HG03354 (cell line): ENCODE results near the gene GRM2.

Source experiments
- ATAC-seq: cut with Tn5 transposase; IDR thresholded peaks from one replicate; pipeline ENCODE4 v1.9.1; 2021; ENCODE audit warnings: mild to moderate bottlenecking; ENCODE audit not compliant: unreplicated experiment, poor library complexity, severe bottlenecking

The GRM2 gene

DNA sequence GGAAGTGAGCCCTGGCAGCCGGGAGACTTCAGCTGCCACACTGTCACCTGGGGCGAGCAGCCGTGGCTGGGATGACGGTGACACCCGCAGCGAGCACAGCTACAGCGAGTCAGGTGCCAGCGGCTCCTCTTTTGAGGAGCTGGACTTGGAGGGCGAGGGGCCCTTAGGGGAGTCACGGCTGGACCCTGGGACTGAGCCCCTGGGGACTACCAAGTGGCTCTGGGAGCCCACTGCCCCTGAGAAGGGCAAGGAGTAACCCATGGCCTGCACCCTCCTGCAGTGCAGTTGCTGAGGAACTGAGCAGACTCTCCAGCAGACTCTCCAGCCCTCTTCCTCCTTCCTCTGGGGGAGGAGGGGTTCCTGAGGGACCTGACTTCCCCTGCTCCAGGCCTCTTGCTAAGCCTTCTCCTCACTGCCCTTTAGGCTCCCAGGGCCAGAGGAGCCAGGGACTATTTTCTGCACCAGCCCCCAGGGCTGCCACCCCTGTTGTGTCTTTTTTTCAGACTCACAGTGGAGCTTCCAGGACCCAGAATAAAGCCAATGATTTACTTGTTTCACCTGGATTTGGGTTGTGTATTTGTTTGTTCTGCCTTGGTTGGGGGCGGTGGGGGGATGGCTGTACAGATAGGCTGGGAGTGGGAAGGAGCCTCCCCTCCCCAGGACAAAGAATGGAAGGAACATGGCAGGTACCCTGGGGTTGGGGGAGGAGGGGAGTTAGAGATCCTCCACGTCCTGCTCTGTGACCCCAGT is 2.9 kb upstream of the GRM2 start:
- ATAC-seq, result no peak

DNA sequence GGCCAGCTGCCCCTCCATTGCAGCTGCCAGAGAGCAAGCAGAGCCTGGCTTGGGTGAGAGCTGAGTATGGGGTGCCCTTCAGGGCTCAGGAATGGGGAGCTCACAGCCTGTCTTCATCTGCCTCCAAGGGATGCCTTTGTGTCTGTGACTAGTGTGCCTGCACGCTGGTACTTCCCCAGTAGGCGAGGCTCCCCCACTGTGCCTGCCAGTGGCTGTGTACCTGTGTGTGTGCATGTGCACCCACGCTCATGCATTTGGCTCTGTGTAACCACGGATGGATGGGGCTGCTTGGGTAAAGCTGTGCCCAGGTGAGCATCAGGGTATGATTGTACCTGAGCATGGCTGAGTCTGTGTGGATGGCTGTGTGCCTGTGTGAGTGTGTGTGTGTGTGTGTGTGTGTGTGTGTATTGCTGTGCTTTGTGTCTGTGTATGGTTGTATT is 2.3 kb upstream of the GRM2 start:
- ATAC-seq, result no peak

DNA sequence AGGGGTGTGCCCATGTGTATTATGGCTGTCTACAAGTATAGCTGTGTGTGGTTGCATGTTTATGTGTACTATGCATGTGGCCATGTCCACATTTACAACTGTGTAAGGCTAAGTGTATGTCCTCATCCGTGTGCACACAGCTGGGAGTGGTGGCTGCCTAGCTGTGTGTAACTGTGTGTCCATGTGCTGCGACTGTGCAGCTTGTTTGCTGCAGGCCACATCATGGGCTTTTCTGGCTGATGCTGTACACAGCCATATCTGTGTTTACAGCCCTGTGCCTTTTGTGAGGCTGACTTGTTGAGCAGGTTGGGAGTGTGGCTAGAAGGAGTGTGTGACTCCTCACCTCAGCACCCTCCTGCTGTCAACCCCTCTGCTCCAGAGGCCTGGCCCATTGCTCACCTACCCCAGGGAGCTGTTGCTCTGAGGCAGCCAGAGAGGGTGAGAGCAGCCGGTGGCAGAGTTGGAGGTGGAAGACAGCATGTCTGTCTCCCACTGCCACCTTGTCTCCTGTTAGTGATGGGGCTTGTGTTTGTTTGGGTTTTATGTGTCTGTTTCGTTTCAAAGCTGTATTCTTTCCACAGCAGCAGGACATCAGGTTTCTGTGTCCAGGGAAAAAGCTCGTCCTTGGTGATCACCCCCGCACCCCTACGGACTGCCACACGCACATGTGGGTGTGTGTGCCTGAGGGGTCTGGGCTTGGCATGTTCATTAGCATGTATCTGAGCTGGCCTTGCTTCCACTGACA is 1.4 kb upstream of the GRM2 start:
- no peak for ATAC-seq

DNA sequence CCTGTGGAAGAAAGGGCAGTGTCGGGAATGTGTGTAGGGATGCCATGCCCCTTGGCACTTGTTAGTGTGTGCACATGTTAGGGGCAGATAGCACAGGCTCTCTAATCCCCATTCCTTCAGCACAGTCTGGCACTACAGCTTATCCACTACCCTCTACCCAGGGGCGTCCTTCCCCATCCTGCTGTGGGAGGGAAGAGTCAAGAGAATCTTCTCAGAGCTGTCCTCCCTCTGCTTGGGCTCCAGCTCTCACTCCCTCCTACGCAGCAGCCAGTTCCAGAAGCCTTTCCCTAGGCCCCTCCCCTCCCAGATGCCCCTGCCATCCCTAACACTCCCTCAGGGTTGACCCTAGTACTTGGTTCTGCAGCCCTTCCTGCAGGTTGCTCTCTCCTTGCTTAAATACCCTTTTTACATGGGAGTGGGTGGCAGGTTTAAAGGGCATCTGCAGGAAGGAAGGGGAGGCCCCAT is 815 bp upstream of the GRM2 start:
- ATAC-seq, result no peak

DNA sequence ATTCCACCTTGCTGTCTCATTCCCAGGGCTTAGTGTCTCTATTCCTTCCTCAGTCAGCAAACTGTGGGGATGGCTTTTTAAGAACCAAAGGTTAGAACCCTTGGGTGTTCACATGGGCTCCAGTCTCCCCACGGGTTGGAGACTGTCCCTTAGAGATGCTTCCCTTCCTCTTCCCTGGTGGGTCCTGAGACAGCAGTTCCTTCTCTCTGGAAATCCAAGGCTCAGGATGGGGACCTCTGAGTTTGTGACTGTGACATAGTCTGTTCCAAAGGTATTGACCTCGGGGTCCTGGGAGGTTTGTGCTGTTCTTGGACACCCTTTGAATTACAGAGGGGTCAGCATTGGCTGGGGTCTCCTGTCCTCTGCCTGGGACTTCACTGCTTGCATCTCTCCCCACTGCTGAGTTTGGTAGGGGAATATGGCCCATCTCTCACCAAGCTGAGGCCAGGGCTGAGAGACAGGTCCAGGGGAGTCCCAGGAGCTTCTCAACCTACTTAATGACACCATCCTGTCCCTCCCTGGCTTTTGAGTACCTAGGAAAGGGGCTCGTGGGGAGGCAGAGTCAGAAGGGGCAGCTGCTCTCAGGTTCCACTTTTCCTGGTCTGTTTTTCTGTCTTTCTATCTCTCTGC is 1.5 kb downstream of the GRM2 start:
- ATAC-seq, result no peak

DNA sequence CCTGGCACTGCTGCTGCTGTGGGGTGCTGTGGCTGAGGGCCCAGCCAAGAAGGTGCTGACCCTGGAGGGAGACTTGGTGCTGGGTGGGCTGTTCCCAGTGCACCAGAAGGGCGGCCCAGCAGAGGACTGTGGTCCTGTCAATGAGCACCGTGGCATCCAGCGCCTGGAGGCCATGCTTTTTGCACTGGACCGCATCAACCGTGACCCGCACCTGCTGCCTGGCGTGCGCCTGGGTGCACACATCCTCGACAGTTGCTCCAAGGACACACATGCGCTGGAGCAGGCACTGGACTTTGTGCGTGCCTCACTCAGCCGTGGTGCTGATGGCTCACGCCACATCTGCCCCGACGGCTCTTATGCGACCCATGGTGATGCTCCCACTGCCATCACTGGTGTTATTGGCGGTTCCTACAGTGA is 2.1 kb downstream of the GRM2 start:
- no peak for ATAC-seq

DNA sequence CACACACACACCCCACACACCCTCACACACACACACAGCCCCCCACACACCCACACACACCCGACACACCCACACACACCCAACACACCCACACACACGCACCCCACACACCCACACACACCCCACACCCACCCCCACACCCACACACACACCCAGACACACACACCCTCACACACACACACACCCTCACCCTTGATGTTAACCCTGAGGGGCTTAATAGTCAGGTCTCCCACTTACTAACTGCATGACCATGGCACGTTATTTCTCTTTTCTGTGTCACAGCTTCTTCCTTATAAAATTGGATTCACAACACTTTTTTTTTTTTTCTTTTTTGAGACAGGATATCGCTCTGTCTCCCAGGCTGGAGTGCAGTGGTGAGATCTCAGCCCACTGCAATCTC is 2.8 kb downstream of the GRM2 start:
- ATAC-seq, result no peak

DNA sequence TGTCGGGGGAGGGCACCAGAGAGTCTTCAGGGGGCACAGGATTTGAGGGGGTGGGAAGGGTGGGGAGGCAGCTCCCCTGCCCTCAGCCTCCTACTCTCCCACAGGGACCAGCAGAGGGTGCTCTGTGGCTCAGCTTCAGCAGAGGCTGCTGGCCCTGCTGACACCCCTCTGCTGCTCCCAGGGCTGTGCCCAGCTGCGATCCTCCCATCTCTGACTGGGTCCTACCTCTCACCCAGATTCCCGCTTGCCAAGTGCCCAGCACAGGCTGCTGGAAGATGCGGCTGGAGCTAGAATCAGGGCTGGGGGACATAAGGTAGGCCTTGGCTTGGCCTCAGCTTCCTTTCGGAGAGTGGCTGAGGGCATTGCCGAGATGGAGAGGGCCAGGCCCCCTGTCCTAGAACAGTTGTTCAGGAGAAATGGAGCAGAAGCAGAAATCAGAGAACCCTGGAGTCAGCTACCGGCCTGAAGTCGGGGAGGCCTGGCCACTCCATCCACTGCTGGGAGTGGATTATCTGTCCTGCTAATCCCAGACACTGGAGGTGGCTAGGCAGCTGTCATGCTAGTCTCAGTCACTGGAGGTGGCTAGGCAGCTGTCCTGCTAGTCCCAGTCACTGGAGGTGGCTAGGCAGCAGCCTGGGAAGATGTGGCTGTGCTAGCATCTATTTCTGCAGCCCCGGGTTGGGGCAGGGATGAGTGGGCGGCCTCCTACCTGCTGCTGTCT is 3.9 kb downstream of the GRM2 start:
- ATAC-seq, result no peak

DNA sequence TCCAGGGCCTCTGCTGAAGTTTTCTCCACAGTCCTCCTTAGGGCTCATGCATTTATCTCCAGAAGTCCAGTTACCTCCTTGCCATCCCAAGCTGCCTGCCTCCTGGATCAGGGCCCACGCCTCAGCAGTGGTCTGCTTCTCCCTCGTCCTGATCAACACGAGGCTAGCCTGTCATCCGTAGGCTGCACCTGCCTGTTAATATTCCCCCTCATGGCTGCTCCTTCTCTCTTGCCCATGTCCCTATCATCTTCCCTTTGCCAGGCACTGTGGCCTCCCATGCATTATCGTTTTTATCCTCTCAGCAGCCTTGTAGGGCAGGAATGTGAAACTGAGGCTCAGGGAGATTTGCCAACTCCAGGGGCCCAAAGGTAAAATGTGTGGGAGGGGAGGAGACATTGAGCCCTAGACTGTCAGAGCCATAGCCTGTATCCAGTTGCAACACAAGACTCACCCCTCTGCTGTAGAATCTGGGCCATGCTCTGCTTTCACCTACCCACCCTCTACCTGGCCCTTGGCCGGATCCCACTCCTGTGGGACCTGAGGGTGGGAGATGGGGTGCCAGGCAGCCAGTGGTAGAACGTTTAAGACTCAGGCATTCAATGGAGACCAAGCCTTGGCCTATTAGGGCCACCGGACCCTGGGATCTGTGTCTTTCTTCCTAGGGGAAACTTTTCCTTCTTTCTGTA is 4.6 kb downstream of the GRM2 start:
- no peak for ATAC-seq

DNA sequence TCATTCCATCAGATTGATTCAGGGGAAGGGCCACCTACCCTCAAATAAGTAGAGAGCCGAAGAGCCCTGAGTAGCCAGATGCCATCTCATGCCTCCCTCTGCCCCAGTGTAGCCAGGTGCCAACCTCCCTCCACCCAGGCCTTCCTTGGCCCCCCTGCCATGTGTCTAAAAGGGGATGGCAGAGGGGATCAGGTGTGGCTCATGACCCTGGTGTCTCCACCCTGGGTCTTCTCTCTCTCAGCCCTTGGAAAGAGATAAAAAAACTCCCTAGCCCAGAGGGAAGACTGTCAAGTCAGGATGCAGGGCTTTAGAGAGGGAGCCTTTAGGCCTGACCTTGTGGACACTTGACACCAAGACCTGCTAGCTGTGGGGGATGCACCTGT is 5.2 kb downstream of the GRM2 start:
- ATAC-seq, result no peak

DNA sequence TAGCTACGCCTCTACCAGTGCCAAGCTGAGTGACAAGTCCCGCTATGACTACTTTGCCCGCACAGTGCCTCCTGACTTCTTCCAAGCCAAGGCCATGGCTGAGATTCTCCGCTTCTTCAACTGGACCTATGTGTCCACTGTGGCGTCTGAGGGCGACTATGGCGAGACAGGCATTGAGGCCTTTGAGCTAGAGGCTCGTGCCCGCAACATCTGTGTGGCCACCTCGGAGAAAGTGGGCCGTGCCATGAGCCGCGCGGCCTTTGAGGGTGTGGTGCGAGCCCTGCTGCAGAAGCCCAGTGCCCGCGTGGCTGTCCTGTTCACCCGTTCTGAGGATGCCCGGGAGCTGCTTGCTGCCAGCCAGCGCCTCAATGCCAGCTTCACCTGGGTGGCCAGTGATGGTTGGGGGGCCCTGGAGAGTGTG is 5.7 kb downstream of the GRM2 start:
- ATAC-seq, result no peak

DNA sequence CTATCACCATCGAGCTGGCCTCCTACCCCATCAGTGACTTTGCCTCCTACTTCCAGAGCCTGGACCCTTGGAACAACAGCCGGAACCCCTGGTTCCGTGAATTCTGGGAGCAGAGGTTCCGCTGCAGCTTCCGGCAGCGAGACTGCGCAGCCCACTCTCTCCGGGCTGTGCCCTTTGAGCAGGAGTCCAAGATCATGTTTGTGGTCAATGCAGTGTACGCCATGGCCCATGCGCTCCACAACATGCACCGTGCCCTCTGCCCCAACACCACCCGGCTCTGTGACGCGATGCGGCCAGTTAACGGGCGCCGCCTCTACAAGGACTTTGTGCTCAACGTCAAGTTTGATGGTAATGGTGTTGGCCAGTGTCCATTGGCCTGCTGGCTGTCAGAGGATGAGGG is 6.1 kb downstream of the GRM2 start:
- ATAC-seq, result no peak

DNA sequence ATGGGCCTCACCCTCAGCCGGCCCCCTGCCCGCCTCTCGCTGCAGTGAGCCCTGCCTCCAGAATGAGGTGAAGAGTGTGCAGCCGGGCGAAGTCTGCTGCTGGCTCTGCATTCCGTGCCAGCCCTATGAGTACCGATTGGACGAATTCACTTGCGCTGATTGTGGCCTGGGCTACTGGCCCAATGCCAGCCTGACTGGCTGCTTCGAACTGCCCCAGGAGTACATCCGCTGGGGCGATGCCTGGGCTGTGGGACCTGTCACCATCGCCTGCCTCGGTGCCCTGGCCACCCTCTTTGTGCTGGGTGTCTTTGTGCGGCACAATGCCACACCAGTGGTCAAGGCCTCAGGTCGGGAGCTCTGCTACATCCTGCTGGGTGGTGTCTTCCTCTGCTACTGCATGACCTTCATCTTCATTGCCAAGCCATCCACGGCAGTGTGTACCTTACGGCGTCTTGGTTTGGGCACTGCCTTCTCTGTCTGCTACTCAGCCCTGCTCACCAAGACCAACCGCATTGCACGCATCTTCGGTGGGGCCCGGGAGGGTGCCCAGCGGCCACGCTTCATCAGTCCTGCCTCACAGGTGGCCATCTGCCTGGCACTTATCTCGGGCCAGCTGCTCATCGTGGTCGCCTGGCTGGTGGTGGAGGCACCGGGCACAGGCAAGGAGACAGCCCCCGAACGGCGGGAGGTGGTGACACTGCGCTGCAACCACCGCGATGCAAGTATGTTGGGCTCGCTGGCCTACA is 8.5 kb downstream of the GRM2 start:
- ATAC-seq, result no peak

DNA sequence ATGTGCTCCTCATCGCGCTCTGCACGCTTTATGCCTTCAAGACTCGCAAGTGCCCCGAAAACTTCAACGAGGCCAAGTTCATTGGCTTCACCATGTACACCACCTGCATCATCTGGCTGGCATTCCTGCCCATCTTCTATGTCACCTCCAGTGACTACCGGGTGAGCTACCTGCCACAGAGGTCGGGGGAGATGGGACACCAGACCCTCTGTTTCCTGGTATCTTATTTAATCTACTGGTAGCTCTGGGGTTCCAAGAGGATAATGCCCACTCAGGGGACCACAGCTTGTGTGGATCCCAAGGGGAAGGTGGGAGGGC is 9.1 kb downstream of the GRM2 start:
- no peak for ATAC-seq

DNA sequence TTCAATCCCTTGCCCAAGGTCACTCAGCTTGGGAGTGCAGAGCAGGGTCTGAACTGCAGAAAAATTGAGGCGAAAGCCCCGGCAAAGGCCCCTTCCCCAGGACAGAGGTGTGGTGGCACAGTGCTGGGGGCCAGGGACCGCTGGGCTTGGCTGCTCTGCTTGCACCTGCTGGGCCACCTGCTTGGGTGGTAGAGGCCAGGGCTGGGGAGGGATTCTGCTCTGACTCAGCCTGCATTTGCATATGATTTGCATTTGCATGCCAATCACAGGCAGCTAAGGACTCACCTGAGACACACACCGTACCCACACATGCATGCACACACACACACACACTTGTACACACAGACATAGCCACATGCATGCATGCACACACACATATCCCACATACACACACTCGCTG is 9.9 kb downstream of the GRM2 start:
- no peak for ATAC-seq

DNA sequence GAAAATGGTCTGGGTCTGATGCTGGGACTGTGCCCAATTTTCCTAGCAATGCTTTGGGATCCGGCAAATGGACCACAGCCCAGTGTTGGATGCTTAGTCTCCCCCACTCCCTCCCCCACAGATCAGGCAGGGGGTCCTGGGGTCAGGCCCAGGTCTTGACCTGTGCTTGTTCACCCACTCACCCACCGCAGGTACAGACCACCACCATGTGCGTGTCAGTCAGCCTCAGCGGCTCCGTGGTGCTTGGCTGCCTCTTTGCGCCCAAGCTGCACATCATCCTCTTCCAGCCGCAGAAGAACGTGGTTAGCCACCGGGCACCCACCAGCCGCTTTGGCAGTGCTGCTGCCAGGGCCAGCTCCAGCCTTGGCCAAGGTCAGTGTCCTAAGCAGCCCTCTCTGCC is 10.6 kb downstream of the GRM2 start:
- ATAC-seq, result no peak

DNA sequence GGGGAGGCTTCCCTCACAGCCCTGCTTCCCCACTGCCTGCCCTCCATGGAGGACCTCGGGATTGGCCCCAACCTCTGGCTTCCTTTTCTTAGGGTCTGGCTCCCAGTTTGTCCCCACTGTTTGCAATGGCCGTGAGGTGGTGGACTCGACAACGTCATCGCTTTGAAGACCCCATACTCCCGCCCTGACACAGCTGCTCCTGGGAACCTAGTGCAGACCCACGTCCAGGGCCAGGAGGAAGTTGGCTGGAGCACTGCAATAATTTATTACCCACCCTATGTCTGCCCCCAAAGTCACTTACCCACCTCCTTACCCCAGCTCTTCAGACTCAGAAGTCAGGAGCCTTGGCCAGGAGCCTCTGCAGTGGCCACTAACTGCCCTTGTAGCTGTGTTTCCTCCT is 11.1 kb downstream of the GRM2 start:
- no peak for ATAC-seq

DNA sequence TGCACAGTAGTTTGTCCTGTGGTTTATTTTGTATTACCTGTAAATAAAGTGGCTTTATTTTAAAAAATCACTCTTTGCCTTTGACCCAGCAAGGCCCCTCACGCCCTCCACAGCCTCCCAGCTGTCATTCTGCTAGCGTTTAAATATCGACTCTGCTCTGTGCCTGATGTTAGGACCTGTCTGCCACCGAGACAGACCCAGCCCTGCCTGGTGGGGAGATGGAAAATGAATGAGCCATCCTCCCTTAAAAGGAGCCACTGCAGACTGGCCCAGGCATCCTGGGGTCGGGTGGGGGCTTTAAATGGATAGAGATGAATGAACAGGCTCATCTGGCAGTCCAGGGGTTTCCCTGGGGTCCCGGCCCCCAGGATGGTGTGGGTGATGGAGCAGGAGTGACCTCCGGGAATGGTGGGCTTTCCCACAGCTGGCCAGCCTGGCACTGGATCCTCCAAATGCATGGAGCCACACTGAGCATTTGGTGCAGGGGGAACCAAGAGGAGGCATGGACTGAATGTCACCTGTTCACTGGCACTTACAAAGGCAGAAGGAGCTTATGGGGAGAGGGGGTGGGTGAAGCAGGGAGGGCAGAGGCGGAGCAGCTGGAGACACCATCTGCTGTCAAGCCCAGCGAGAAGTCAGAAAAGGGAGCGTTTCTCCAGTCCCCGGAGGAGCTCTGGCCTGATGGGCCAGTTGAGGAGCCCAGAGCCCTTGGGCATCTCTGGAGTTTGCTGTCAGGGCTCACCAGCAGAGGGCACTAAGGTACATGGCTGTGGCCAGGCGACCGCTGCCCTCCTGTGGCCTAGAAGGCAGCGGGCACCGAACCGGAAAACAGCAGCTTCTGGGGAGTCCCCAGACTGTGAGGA is 11.9 kb downstream of the GRM2 start:
- peak; percentile 58 for ATAC-seq
